Fibroblast of the conjunctiva (primary cell): ENCODE data around the gene ZBTB34.

Experiments
- DNase-seq: peaks from one replicate; pipeline ENCODE4 v3.0.0-alpha.2; 2010; ENCODE audit warnings: low read depth

The ZBTB34 gene

GRCh38 chr9:126919193-126919592 is 58.8 kb downstream of the ZBTB34 start:
- DNase-seq, result no peak

GRCh38 chr9:126925876-126926275 is 65.4 kb downstream of the ZBTB34 start:
- no peak for DNase-seq

- DNase-seq, result no peak
These were observed 65.9 kb downstream of the ZBTB34 start for GRCh38 chr9:126926364-126926763.

- no peak for DNase-seq
These were observed 67.0 kb downstream of the ZBTB34 start for GRCh38 chr9:126927419-126927818.

GRCh38 chr9:126932871-126933321 is 72.5 kb downstream of the ZBTB34 start:
- DNase-seq, result no peak

- DNase-seq, result no peak
These were observed 73.0 kb downstream of the ZBTB34 start for GRCh38 chr9:126933334-126933980.

GRCh38 chr9:126934441-126934840 is 74.0 kb downstream of the ZBTB34 start:
- DNase-seq, result no peak
